SK-N-SH (cell line): ENCODE measurements around the gene SLC35A4. TPM values are rescaled to one million over a fixed set of nuclear protein-coding genes. Genes with fewer than 3 reads are reported as not detected.
A peak's percentile ranks its signal among the peaks of the same experiment; 100 is the strongest.

Experiments
- CTCF ChIA-PET: fragments of 300-600, 350-600 bp; formaldehyde crosslinking; extraction: SDS; loops from one replicate; lab custom pipeline; 2021; lab: Yijun Ruan, JAX
- POLR2A ChIA-PET: fragments of 350-600 bp; sonication (Branson Sonifier 250); formaldehyde crosslinking; extraction: SDS; loops from one replicate; lab custom pipeline; 2020; ENCODE audit warnings: antibody characterized with exemption, inconsistent platforms; lab: Yijun Ruan, JAX
- DNase-seq: peaks from one replicate; pipeline ENCODE4 v3.0.0; 2012
- H2AFZ ChIP-seq: fragments of 200-600 bp; sonication (generic); 2 replicates; pipeline ENCODE4 v1.8.1; 2016; ENCODE audit warnings: antibody characterized with exemption, mild to moderate bottlenecking, low read depth
- H3F3A ChIP-seq: fragments of 200-600 bp; sonication (generic); replicated peaks from 2 replicates; pipeline ENCODE3; 2016; ENCODE audit warnings: antibody characterized with exemption, mild to moderate bottlenecking; ENCODE audit not compliant: insufficient read depth
- H3K27ac ChIP-seq, 2 experiments: fragments of 200-500 bp in 1 of 2; fragments of 200-600 bp in 1 of 2; sonication (Bioruptor generic) in 1 of 2; sonication (generic), shearing (Covaris generic) in 1 of 2; 2 replicates each; pipeline versions ENCODE4 v1.5.1 to v1.6.1; 2014 to 2016; ENCODE audit warnings: low read depth in 2 of 2, inconsistent platforms in 1 of 2, low read length in 1 of 2, mild to moderate bottlenecking in 1 of 2, mixed read lengths in 1 of 2
- H3K27me3 ChIP-seq: fragments of 200-600 bp; sonication (generic), shearing (Covaris generic); 2 replicates; pipeline ENCODE4 v1.6.1; 2016; ENCODE audit warnings: mixed run types; ENCODE audit not compliant: insufficient read depth
- H3K36me3 ChIP-seq, 2 experiments: fragments of 200-500 bp in 1 of 2; fragments of 200-600 bp in 1 of 2; sonication (Bioruptor generic) in 1 of 2; sonication (generic) in 1 of 2; replicated peaks in 1 of 2; 2 replicates each; pipeline versions ENCODE3 to v1.5.1; 2014 to 2016; ENCODE audit warnings: low read length in 1 of 2, mild to moderate bottlenecking in 1 of 2; ENCODE audit not compliant: insufficient read depth in 2 of 2, control insufficient read depth in 1 of 2
- H3K4me1 ChIP-seq, 2 experiments: fragments of 200-500 bp in 1 of 2; fragments of 200-600 bp in 1 of 2; sonication (Bioruptor generic) in 1 of 2; sonication (generic), shearing (Covaris generic) in 1 of 2; 2 replicates each; pipeline versions ENCODE4 v1.5.1 to v1.6.1; 2014 to 2016; ENCODE audit warnings: low read depth in 1 of 2, low read length in 1 of 2, mixed run types in 1 of 2; ENCODE audit not compliant: insufficient read depth in 2 of 2, control insufficient read depth in 1 of 2
- H3K4me2 ChIP-seq: fragments of 200-600 bp; sonication (generic), shearing (Covaris generic); 2 replicates; pipeline ENCODE4 v1.6.1; 2017; ENCODE audit warnings: mixed run types
- H3K4me3 ChIP-seq, 2 experiments: fragments of 200-500 bp in 1 of 2; fragments of 200-600 bp in 1 of 2; sonication (Bioruptor generic) in 1 of 2; sonication (generic), shearing (Covaris generic) in 1 of 2; 2 replicates each; pipeline versions ENCODE4 v1.5.1 to v1.8.1; 2014 to 2016; ENCODE audit warnings: low read depth in 2 of 2, inconsistent platforms in 1 of 2, low read length in 1 of 2, mild to moderate bottlenecking in 1 of 2, mixed read lengths in 1 of 2, moderate library complexity in 1 of 2
- H3K79me2 ChIP-seq: fragments of 200-600 bp; sonication (generic); 2 replicates; pipeline ENCODE4 v1.8.1; 2017; ENCODE audit warnings: mild to moderate bottlenecking; ENCODE audit not compliant: insufficient read depth
- H3K9ac ChIP-seq: fragments of 200-600 bp; sonication (generic); 2 replicates; pipeline ENCODE4 v1.6.1; 2017; ENCODE audit warnings: mixed run types
- H3K9me2 ChIP-seq: fragments of 200-600 bp; sonication (generic); 2 replicates; pipeline ENCODE4 v1.6.1; 2017; ENCODE audit warnings: mixed run types
- H3K9me3 ChIP-seq: fragments of 200-600 bp; sonication (generic); 2 replicates; pipeline ENCODE4 v1.6.1; 2017; ENCODE audit warnings: mixed run types, mild to moderate bottlenecking, moderate library complexity
- H4K20me1 ChIP-seq: fragments of 200-600 bp; sonication (generic); 2 replicates; pipeline ENCODE4 v1.6.1; 2017; ENCODE audit warnings: mild to moderate bottlenecking, mixed run types; ENCODE audit not compliant: insufficient read depth
- CTCF ChIP-seq: fragments of 200-600 bp; sonication (generic); IDR thresholded peaks from 2 replicates; pipeline ENCODE4 v1.6.1; 2017; ENCODE audit warnings: antibody characterized with exemption, mild to moderate bottlenecking, moderate library complexity
- EP300 ChIP-seq, 2 experiments: IDR thresholded peaks; 2 replicates each; pipeline versions ENCODE4 v1.4.0 to v1.6.1; 2012; ENCODE audit warnings: borderline replicate concordance in 1 of 2, low read depth in 1 of 2, low read length in 1 of 2
- EZH2phosphoT487 ChIP-seq: fragments of 200-600 bp; sonication (generic); IDR thresholded peaks from 2 replicates; pipeline ENCODE4 v1.6.1; 2017; ENCODE audit warnings: low read depth, mixed run types, mild to moderate bottlenecking, antibody characterized with exemption, moderate library complexity, borderline replicate concordance
- FOSL2 ChIP-seq: IDR thresholded peaks from 2 replicates; pipeline ENCODE4 v1.4.0; 2012; ENCODE audit warnings: low read depth, mild to moderate bottlenecking, moderate library complexity, borderline replicate concordance
- JUND ChIP-seq: IDR thresholded peaks from 2 replicates; pipeline ENCODE4 v1.4.0; 2012
- MXI1 ChIP-seq: IDR thresholded peaks from 2 replicates; pipeline ENCODE4 v1.6.1; 2012; ENCODE audit warnings: mild to moderate bottlenecking, low read depth, low read length, improper control_type of control experiment
- POLR2AphosphoS5 ChIP-seq: IDR thresholded peaks from 2 replicates; pipeline ENCODE4 v1.6.1; 2012; ENCODE audit warnings: low read depth, low read length
- REST ChIP-seq: IDR thresholded peaks from 2 replicates; pipeline ENCODE4 v1.6.1; 2012; ENCODE audit warnings: mild to moderate bottlenecking, low read depth, low read length, moderate library complexity
- RXRA ChIP-seq: IDR thresholded peaks from 2 replicates; pipeline ENCODE4 v1.4.0; 2012; ENCODE audit warnings: low read depth, mild to moderate bottlenecking, borderline replicate concordance
- SIN3A ChIP-seq: IDR thresholded peaks from 2 replicates; pipeline ENCODE4 v1.6.1; 2012; ENCODE audit warnings: low read depth, mild to moderate bottlenecking, low read length, moderate library complexity, borderline replicate concordance
- SMC3 ChIP-seq: IDR thresholded peaks from 2 replicates; pipeline ENCODE4 v1.6.1; 2012; ENCODE audit warnings: low read depth, low read length, improper control_type of control experiment
- TAF1 ChIP-seq: IDR thresholded peaks from 2 replicates; pipeline ENCODE4 v1.6.1; 2012; ENCODE audit warnings: low read depth, mild to moderate bottlenecking, low read length, moderate library complexity, borderline replicate concordance
- TEAD4 ChIP-seq: IDR thresholded peaks from 2 replicates; pipeline ENCODE4 v1.4.0; 2012; ENCODE audit warnings: mild to moderate bottlenecking, borderline replicate concordance; ENCODE audit not compliant: insufficient read depth
- WGBS: methylation state at CpG from one replicate; pipeline ENCODE4 v1.1.6; 2017; ENCODE audit warnings: low lambda C conversion rate; 5-methylcytosine and 5-hydroxymethylcytosine counted together
- polyA plus RNA-seq, 3 experiments: library from polyadenylated mRNA; depleted of rRNA; stranded (reverse); fragments of >200 nt; gene quantifications; 2 replicates each; pipeline ENCODE4 v1.2.3, GENCODE V29; 2012

Gene SLC35A4
- polyA plus RNA-seq, 1 of the 3 experiments (the other 2 are of a cell fraction): 56.2 TPM

- no peaks in the 10 kb centered on the region for H3K9me3 ChIP-seq
- no peak overlapping the region for H3K4me2 ChIP-seq
- peaks cover 4% of the 10 kb centered on the region for H4K20me1 ChIP-seq
- H3F3A ChIP-seq: peaks cover 48% of the 10 kb centered on the region
- no peak for DNase-seq
- POLR2A ChIA-PET: interaction anchor here (0.7 kb wide), 1 partner anchor 166 kb away, joined by 5 read pairs; no protein-coding TSS in a partner anchor
- 97% methylated on average over 4 of the region's 4 CpGs for WGBS
- no peak overlapping the region for H2AFZ ChIP-seq
- H3K4me3 ChIP-seq: no peak overlapping the region
- CTCF ChIA-PET: interaction anchor here (1.3 kb wide), 1 partner anchor 178 kb away, joined by 3 read pairs; no protein-coding TSS in a partner anchor
- no peaks in the 10 kb centered on the region for H3K9me2 ChIP-seq
- H3K79me2 ChIP-seq: peaks cover 61% of the 10 kb centered on the region
- no peak for TF ChIP-seq SMC3
- no peak for TF ChIP-seq CTCF
- TF ChIP-seq EZH2phosphoT487: no peak
- TF ChIP-seq RXRA: no peak
- TF ChIP-seq SIN3A: no peak
- H3K36me3 ChIP-seq: peaks cover 21 to 43% of the 10 kb centered on the region in 2 experiments
- H3K27ac ChIP-seq: no peak overlapping the region; a peak in 1 of 4 replicates
- H3K27me3 ChIP-seq: no peaks in the 10 kb centered on the region
- H3K9ac ChIP-seq: no peak overlapping the region
- peaks cover 15 to 52% of the 10 kb centered on the region in 2 experiments for H3K4me1 ChIP-seq
Observed at GRCh38 chr5:140551872-140552271, 12.8 kb upstream of the SLC35A4 start.

- Histone ChIP-seq H3K36me3 (peaks cover 20 to 39% of the 10 kb centered on the region in 2 experiments), H3K79me2 (peaks cover 59% of the 10 kb centered on the region), H2AFZ (no peak overlapping the region), H3K9ac (no peak overlapping the region), H3K4me2 (no peak overlapping the region; the same call in 1 of the 2 replicates), H3K27me3 (no peaks in the 10 kb centered on the region), H3K4me1 (peaks cover 7 to 43% of the 10 kb centered on the region in 2 experiments), H3F3A (peaks cover 36% of the 10 kb centered on the region), H3K9me2 (no peaks in the 10 kb centered on the region), H3K9me3 (no peaks in the 10 kb centered on the region), H3K27ac (no peak overlapping the region), H3K4me3 (no peak overlapping the region), H4K20me1 (peaks cover 4% of the 10 kb centered on the region)
- CTCF ChIA-PET: interaction anchor here (0.7 kb wide), 1 partner anchor 44 kb away, joined by 5 read pairs; no protein-coding TSS in a partner anchor
- WGBS: 89% methylated on average over 2 of the region's 2 CpGs
- TF ChIP-seq TEAD4: no peak
- no peak for TF ChIP-seq EP300 (IDR thresholded peaks at IDR 0.05; ENCODE audit: borderline replicate concordance in 1 of 2, low read depth in 1 of 2, low read length in 1 of 2)
- no peak for DNase-seq
- POLR2A ChIA-PET: no interaction called here
Observed at GRCh38 chr5:140553657-140554056, 11.0 kb upstream of the SLC35A4 start.

- POLR2A ChIA-PET: no interaction called here
- no peaks in the 10 kb centered on the region for H3K9me2 ChIP-seq
- no peaks in the 10 kb centered on the region for H3K27me3 ChIP-seq
- no peak overlapping the region for H3K9ac ChIP-seq
- no peak overlapping the region for H3K4me3 ChIP-seq
- DNase-seq: no peak
- peaks cover 59% of the 10 kb centered on the region for H3K79me2 ChIP-seq
- H3K4me1 ChIP-seq: peaks cover 7 to 35% of the 10 kb centered on the region in 2 experiments
- 75% methylated on average over 2 of the region's 2 CpGs for WGBS
- no peak overlapping the region; a peak in 1 of 4 replicates for H3K27ac ChIP-seq
- CTCF ChIA-PET: interaction anchor here (0.6 to 1.7 kb wide), 2 partner anchors 160 to 191 kb away, joined by 3 to 4 read pairs; no protein-coding TSS in a partner anchor
- H3K4me2 ChIP-seq: peak overlapping the region; percentile 61; the same call in 1 of the 2 replicates
- no peaks in the 10 kb centered on the region for H3K9me3 ChIP-seq
- peaks cover 16 to 35% of the 10 kb centered on the region in 2 experiments for H3K36me3 ChIP-seq
- peaks cover 28% of the 10 kb centered on the region for H3F3A ChIP-seq
- peaks cover 4% of the 10 kb centered on the region for H4K20me1 ChIP-seq
- no peak overlapping the region for H2AFZ ChIP-seq
- TF ChIP-seq FOSL2 (no peak), REST (no peak), TAF1 (no peak), RXRA (no peak), POLR2AphosphoS5 (no peak), JUND (no peak), MXI1 (no peak), EP300 (IDR thresholded peaks at IDR 0.05; ENCODE audit: borderline replicate concordance in 1 of 2, low read depth in 1 of 2, low read length in 1 of 2) (no peak)
Observed at GRCh38 chr5:140554454-140554853, 10.2 kb upstream of the SLC35A4 start.
